Kidney capillary endothelial cell (primary cell): ENCODE measurements around the gene PRKN.

Experiments
- DNase-seq: peaks from one replicate; pipeline ENCODE4 v3.0.0-alpha.2; 2018; ENCODE audit warnings: low spot score

PRKN gene

DNA sequence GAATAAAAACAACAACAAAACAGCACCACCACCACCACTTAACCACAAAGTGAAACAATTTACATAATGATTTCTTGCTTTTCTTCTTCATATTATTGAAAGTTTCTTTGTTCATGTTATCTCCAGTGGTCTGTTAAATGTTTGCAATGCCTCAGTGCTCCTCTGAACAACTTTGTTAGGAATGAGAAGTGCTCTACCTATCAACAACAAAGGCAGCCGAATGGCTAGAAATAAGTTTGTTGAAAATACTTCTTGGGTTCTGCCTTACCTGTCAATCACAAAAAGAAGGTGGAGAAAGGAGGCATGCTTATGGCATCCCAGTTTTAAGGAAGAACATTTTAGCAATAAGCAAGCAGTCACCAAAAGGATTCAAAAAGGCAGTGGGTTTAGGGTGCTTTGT lies 490.2 kb downstream of the PRKN start:
- no peak for DNase-seq

- no peak for DNase-seq
Measured at GRCh38 chr6:162234631-162235030, 492.9 kb downstream of the PRKN start.

DNA sequence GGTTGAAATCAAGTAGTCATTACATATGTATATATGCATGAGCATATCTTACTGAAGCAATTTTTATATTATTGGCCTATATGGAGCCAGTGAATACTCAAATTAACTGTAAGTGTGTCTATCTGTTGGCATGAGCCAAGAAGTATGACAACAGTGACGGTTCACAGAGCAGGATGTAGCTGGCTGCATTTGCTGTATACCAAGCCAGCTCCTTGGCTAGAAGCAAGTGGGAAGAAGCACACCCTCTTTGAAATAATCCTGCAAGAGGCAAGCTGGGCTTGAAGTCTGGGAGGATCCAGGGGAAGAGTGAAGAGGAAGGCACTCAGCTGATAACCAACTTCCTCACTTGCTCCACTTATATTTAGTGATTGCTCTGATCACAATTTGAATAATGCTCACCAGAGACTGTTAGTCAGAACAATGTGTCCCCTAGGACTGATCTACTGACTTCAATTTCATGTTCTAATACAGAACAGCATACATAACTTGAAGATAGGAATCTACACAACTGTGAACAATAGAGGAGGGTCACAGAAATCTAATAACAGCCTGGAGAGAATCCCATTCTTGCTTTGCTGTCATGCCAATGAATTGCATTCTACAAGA lies 497.3 kb downstream of the PRKN start:
- DNase-seq = no peak

DNA sequence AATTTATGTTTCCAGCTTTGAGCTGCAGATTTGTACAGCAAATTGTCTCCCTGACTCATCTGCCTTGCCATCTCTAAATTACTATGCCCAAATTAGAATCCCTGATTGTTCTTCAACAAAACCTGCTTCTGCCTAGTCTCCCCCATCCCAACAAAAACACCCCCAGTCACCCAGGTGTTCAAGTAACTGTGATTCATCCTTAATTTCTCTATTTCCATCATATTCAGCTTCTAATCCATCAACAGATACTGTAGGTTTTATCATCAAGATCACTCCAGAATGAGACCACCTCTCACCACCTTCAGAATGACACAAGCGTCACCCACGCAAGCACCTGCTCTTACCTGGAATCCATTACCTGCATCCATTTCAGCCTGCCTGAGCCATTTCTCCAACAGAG lies 498.5 kb downstream of the PRKN start:
- DNase-seq = no peak

DNA sequence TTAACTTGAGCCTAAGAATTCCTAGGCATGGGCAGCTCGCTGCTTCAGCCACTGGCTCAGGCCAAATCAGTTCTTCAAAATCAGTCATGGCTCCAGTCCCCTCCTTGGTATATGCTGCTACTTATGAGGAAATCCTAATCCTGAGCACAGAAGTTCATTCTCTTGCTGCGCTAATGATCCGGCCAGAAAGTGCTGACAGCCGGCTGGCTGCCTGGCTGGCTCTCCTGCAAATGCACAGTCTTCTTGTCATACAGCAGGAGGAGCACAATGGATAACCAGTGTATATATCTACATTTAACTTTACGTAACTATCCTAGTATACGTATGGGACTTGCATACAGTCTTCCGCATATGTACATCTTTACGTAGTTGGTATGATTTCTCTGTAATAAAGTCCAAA lies 500.8 kb downstream of the PRKN start:
- DNase-seq = no peak

- DNase-seq = no peak
Measured at GRCh38 chr6:162222521-162222920, 505.0 kb downstream of the PRKN start.

DNA sequence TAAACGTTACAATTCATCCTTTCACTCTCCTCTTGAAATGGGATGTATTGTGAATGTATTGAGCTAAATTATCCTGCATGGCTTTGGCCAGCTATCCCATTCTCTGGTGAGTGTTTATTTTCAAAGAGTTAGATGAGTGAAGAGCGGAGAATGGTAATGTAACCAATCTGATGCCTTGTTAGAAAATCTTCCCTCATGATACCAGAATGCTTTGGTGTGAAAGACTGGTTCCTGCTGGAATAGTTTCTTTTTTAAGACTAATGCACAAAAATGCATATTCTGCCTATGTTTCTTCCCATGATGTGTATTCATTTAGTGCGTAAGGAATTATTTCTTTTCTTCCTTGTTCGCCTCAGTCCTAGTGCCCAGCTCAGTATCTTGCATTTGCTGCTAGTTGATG lies 506.7 kb downstream of the PRKN start:
- no peak for DNase-seq

DNA sequence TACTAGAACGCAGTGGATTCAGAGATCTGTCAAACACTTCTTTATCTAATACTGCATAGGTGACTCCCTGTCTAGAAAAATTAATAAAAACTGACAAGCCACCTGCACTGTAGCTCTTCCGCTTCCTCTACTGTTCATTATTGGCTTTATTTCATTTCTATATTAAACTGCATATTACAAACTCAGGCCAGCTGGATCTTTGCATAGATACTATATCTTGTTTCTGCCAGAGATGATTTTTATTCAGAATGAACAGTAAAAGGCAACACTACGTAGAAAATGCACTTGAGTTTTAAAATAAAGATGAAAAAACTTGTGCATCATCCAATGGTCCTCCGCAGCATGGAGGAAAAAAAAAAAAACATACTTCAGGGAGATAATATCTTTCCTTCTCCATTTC lies 508.3 kb downstream of the PRKN start:
- no peak for DNase-seq

GRCh38 chr6:162217811-162218493 lies 509.6 kb downstream of the PRKN start:
- DNase-seq = no peak

DNA sequence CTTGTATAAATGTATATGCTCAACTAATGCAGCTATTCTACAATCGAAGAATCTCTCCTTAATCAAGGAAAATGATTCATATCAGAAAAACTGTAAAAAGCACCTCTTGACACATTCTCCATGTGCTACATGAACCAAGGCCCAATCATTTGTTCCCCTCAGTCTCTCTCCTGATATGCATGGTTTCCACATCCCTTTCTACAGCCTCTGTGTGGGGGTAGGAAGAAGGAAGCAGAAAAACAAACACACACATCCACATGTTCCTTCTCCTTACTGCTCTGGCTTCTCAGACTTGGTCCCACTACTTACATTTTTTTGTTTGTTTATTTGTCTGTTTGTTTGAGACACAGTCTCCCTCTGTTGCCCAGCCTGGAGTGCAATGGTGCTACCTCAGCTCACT lies 510.5 kb downstream of the PRKN start:
- DNase-seq = no peak

DNA sequence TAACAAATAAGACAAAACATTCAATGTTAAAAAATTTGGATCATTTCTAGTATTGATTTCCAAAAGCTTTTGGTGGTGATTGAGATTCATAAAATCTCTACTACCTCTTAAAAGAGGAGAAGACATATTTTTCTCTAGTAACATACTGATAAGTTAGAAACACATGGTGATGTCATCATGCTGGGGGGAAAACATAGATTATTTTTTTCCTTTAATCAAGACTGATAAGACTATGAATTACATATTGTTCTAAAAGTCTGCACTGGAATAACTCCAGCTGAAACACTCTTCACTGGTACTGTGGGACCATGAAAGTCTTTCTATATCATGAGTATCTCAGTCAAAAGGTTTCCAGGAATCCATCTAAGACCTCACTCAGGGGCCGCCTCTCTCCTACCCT lies 515.8 kb downstream of the PRKN start:
- no peak for DNase-seq

GRCh38 chr6:162211022-162211421 lies 516.5 kb downstream of the PRKN start:
- DNase-seq = no peak

- no peak for DNase-seq
Measured at GRCh38 chr6:162203287-162203686, 524.3 kb downstream of the PRKN start.

GRCh38 chr6:162200945-162201690 lies 526.4 kb downstream of the PRKN start:
- no peak for DNase-seq

- no peak for DNase-seq
Measured at GRCh38 chr6:162200041-162200440, 527.5 kb downstream of the PRKN start.

DNA sequence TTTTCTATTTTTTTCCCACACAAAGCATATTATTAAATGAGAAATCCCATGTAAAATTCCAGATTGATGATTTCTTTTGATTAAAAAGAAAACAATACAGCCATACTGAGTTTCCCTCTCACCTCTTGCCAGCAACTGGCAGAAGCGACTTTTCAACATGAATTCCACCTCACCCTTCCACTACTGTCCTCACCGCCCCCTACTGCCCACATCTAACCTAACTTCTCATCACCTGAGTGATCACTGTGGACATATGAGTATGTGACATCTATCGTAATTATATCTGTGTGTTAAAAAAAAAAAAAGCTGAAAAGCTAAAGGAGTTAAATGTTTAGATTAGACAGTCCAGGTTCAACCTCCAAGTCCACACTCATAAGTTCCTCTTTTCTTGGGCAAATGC lies 528.6 kb downstream of the PRKN start:
- no peak for DNase-seq

- no peak for DNase-seq
Measured at GRCh38 chr6:162198076-162198475, 529.5 kb downstream of the PRKN start.

GRCh38 chr6:162195441-162195840 lies 532.1 kb downstream of the PRKN start:
- no peak for DNase-seq

DNA sequence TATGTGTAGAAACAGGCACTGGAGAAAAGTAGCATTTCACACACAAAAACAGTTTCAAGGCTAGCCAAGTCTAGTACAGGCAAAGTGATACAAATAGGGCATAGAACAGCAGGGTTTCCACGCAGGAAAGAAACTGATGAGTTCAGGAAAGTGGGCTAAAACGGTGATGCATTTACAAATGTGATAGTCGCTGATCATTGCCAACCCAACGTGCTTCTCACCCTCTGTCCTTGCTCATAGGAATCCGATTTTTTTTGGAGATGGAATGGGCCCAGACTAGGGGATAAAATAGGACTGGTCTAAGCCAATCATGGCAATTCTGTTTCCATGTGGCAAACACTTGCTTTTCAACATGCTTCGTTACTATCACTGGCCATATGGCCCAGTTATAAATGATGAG lies 536.6 kb downstream of the PRKN start:
- DNase-seq = no peak

DNA sequence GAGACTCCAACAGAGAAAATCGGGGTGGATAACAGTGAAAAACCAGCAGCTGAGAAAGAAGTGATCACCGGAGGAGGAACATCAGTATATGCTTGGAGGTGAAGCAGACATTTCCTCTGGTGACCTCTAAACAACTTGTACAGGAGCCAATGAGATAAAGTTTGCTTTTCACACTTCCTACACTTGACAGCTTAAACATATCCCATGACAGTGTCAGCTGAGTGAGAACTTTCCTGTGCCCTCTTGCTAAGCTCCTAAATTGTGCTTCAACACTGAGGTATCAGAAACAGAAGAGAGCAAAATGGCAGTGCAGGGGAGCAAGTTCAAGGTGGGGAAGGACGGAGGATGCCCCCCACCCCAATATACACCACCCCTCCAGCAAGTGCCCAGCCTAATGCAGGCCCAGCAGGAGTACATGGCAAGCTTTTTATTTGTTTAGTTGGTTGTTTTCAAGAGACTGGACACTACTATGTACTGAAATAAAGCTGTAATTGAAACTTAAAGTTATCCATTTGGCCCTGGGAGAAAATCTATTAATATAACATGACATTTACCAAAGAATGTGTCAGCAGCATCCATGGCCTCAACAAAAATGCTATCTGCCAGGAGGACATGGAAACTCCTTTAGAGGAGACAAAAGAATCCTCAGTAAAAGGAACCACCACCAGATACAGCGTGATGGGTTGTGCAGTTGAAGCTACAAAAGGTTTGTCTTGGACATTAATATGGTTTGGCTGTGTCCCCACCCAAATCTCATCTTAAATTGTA lies 540.2 kb downstream of the PRKN start:
- no peak for DNase-seq

DNA sequence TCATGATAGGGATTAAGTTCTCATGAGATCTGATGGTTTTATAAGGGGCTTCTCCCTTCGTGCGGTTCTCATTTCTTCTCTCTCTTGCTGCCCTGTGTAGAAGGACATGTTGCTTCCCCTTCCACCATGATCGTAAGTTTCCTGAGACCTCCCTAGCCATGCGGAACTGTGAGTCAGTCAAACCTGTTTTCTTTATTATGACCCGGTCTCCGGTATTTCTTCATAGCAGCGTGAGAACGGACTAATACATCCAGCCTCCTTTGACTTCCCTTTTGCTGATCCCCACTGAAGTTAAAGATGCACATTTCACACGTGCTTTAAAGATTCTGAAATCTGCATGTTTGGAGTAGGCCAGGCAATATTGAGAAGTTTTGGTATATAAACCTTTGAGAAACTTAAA lies 543.1 kb downstream of the PRKN start:
- no peak for DNase-seq

GRCh38 chr6:162181741-162182401 lies 545.7 kb downstream of the PRKN start:
- peak; percentile 68 for DNase-seq
